Activated B cell treated with CpG ODN at 0.5 μM for 24 hours (primary cell): Measurements from ENCODE around the gene TPCN2. TPM values are rescaled to one million over a fixed set of nuclear protein-coding genes. Genes with fewer than 3 reads are reported as not detected.

Experiments
- ATAC-seq: fragments of 200-7000 bp; cut with Tn5 transposase; one replicate; pipeline ENCODE4 v1.10.0; 2021; ENCODE audit warnings: low read depth, mild to moderate bottlenecking, moderate library complexity
- CTCF ChIA-PET: fragments of 350-600 bp; sonication (Branson Sonifier 250); formaldehyde crosslinking; loops from one replicate; lab custom pipeline; 2021; ENCODE audit warnings: antibody characterized with exemption; lab: Charles Lee
- POLR2A ChIA-PET: fragments of 350-600 bp; sonication (Branson Sonifier 250); formaldehyde crosslinking; loops from one replicate; lab custom pipeline; 2021; ENCODE audit warnings: antibody characterized with exemption; lab: Charles Lee
- DNase-seq: peaks from one replicate; pipeline ENCODE4 v3.0.0; 2022
- H3K27ac Mint-ChIP-seq: one replicate; pipeline ENCODE4 v1.8.0; 2020; ENCODE audit warnings: mixed read lengths
- H3K27me3 Mint-ChIP-seq: one replicate; pipeline ENCODE4 v1.8.0; 2021; ENCODE audit warnings: mixed read lengths
- H3K36me3 Mint-ChIP-seq: one replicate; pipeline ENCODE4 v1.8.0; 2021; ENCODE audit warnings: low read depth, mixed read lengths
- H3K4me1 Mint-ChIP-seq: one replicate; pipeline ENCODE4 v1.8.0; 2021; ENCODE audit warnings: mixed read lengths
- H3K4me3 Mint-ChIP-seq: one replicate; pipeline ENCODE4 v1.8.0; 2020; ENCODE audit warnings: mild to moderate bottlenecking, mixed read lengths
- H3K9me3 Mint-ChIP-seq: one replicate; pipeline ENCODE4 v1.8.0; 2020; ENCODE audit warnings: mixed read lengths
- CTCF ChIP-seq: fragments of 200-600 bp; IDR thresholded peaks from one replicate; pipeline ENCODE4 v1.8.0; 2022; ENCODE audit warnings: antibody characterized with exemption, mild to moderate bottlenecking
- intact Hi-C: fragments of 100-400 bp; cut with micrococcal nuclease; formaldehyde crosslinking; loops from one replicate; pipeline ENCODE4 v1.15.1; 2024
- total RNA-seq: library from RNA; stranded (reverse); gene quantifications from 2 replicates; pipeline ENCODE4 v1.2.3, GENCODE V29; 2022

Gene TPCN2
- total RNA-seq, 1 donor from 2014 or later, result 35.4 TPM

- CTCF ChIA-PET, result no interaction called here
- no peaks in the 10 kb centered on the region for H3K27me3 Mint-ChIP-seq
- intact Hi-C loops, result no loop called here
- H3K4me1 Mint-ChIP-seq, result peaks cover 14% of the 10 kb centered on the region
- peaks cover 2% of the 10 kb centered on the region for H3K36me3 Mint-ChIP-seq
- ATAC-seq (no peak), DNase-seq (no peak)
- no peak overlapping the region for H3K27ac Mint-ChIP-seq
- POLR2A ChIA-PET, result interaction anchor here (0.7 kb wide), 1 partner anchor 10 kb away, joined by 3 read pairs; no protein-coding TSS in a partner anchor
- peaks cover 18% of the 10 kb centered on the region for H3K9me3 Mint-ChIP-seq
- H3K4me3 Mint-ChIP-seq, result no peak overlapping the region
- TF ChIP-seq CTCF, result no peak
These were observed 91.9 kb downstream of the TPCN2 start for GRCh38 chr11:69140635-69141034.

GRCh38 chr11:69141742-69142141 is 93.0 kb downstream of the TPCN2 start:
- Mint-ChIP-seq H3K9me3 (peaks cover 24% of the 10 kb centered on the region), H3K4me1 (peaks cover 7% of the 10 kb centered on the region), H3K27me3 (no peaks in the 10 kb centered on the region), H3K36me3 (no peaks in the 10 kb centered on the region), H3K27ac (peak overlapping the region; percentile 10), H3K4me3 (no peak overlapping the region)
- TF ChIP-seq CTCF, result no peak
- ATAC-seq (no peak), DNase-seq (no peak)
- CTCF ChIA-PET, result no interaction called here
- POLR2A ChIA-PET, result no interaction called here
- intact Hi-C loops, result no loop called here

- ChIA-PET CTCF (no interaction called here), POLR2A (no interaction called here)
- peaks cover 7% of the 10 kb centered on the region for H3K4me1 Mint-ChIP-seq
- H3K36me3 Mint-ChIP-seq, result no peaks in the 10 kb centered on the region
- TF ChIP-seq CTCF, result no peak
- peaks cover 24% of the 10 kb centered on the region for H3K9me3 Mint-ChIP-seq
- no peak overlapping the region for H3K4me3 Mint-ChIP-seq
- intact Hi-C loops, result no loop called here
- no peak overlapping the region for H3K27ac Mint-ChIP-seq
- DNase-seq (no peak), ATAC-seq (no peak)
- no peaks in the 10 kb centered on the region for H3K27me3 Mint-ChIP-seq
These were observed 94.2 kb downstream of the TPCN2 start for GRCh38 chr11:69142895-69143294.

- H3K27ac Mint-ChIP-seq, result no peak overlapping the region
- intact Hi-C loops, result no loop called here
- H3K9me3 Mint-ChIP-seq, result peaks cover 26% of the 10 kb centered on the region
- H3K4me3 Mint-ChIP-seq, result no peak overlapping the region
- peaks cover 7% of the 10 kb centered on the region for H3K4me1 Mint-ChIP-seq
- ChIA-PET POLR2A (no interaction called here), CTCF (no interaction called here)
- no peak for TF ChIP-seq CTCF
- DNase-seq (no peak), ATAC-seq (no peak)
- peaks cover 4% of the 10 kb centered on the region for H3K27me3 Mint-ChIP-seq
- H3K36me3 Mint-ChIP-seq, result peaks cover 3% of the 10 kb centered on the region
These were observed 95.8 kb downstream of the TPCN2 start for GRCh38 chr11:69144316-69145049.

GRCh38 chr11:69145050-69145380 is 96.3 kb downstream of the TPCN2 start:
- Mint-ChIP-seq H3K4me3 (no peak overlapping the region), H3K27ac (no peak overlapping the region), H3K36me3 (peaks cover 3% of the 10 kb centered on the region), H3K4me1 (peaks cover 7% of the 10 kb centered on the region), H3K9me3 (peaks cover 27% of the 10 kb centered on the region), H3K27me3 (peaks cover 4% of the 10 kb centered on the region)
- ChIA-PET POLR2A (no interaction called here), CTCF (no interaction called here)
- no peak for ATAC-seq
- no peak for DNase-seq
- TF ChIP-seq CTCF, result no peak
- intact Hi-C loops, result no loop called here
